Heart left ventricle (tissue), 16 donors: ENCODE results near the gene NR3C1. TPM values are rescaled to one million over a fixed set of nuclear protein-coding genes. Genes with fewer than 3 reads are reported as not detected.
A peak's percentile ranks its signal among the peaks of the same experiment; 100 is the strongest.

Experiments
- ATAC-seq, 4 donors: fragments of 200-7000 bp; cut with Tn5 transposase; one replicate each; pipeline ENCODE4 v1.9.1; 2020 to 2022; ENCODE audit warnings: moderate library complexity in 4 of 4, mild to moderate bottlenecking in 3 of 4, moderate number of reproducible peaks in 1 of 4
- DNase-seq, 5 donors: peaks; one replicate each; pipeline ENCODE4 v3.0.0-alpha.2; 2020
- H3K27ac ChIP-seq, 12 donors: fragments of 200-600 bp; sonication (generic) in 4 of 12; one replicate each; pipeline versions ENCODE4 v1.5.0 to v1.8.0; 2016 to 2022; ENCODE audit warnings: mild to moderate bottlenecking in 2 of 12
- H3K27me3 ChIP-seq, 9 donors: fragments of 200-600 bp; sonication (generic) in 2 of 9; one replicate each; pipeline versions ENCODE4 v1.5.1 to v1.8.0; 2016 to 2022; ENCODE audit warnings: mild to moderate bottlenecking in 3 of 9
- H3K36me3 ChIP-seq, 9 donors: fragments of 200-600 bp; sonication (generic) in 2 of 9; one replicate each; pipeline versions ENCODE4 v1.5.0 to v1.8.0; 2018 to 2022; ENCODE audit warnings: mild to moderate bottlenecking in 2 of 9
- H3K4me1 ChIP-seq, 12 donors: fragments of 200-600 bp; sonication (generic) in 4 of 12; one replicate each; pipeline versions ENCODE4 v1.5.0 to v1.8.0; 2016 to 2022; ENCODE audit warnings: mild to moderate bottlenecking in 3 of 12
- H3K4me3 ChIP-seq, 12 donors: fragments of 200-600 bp; sonication (generic) in 4 of 12; one replicate each; pipeline versions ENCODE4 v1.5.0 to v1.8.0; 2017 to 2022; ENCODE audit warnings: mild to moderate bottlenecking in 9 of 12, moderate library complexity in 4 of 12
- H3K9me3 ChIP-seq, 12 donors: fragments of 200-600 bp; sonication (generic) in 4 of 12; one replicate each; pipeline versions ENCODE4 v1.5.0 to v1.8.0; 2016 to 2022; ENCODE audit warnings: mild to moderate bottlenecking in 1 of 12
- CTCF ChIP-seq, 12 donors: fragments of 200-600 bp; sonication (generic) in 4 of 12; IDR thresholded peaks; one replicate each; pipeline versions ENCODE4 v1.5.0 to v1.8.0; 2018 to 2022; ENCODE audit warnings: antibody characterized with exemption in 12 of 12, mild to moderate bottlenecking in 5 of 12
- POLR2A ChIP-seq, 2 donors: fragments of 450-650 bp; IDR thresholded peaks; one replicate each; pipeline ENCODE4 v1.6.1; 2017; ENCODE audit warnings: antibody characterized with exemption in 2 of 2, mild to moderate bottlenecking in 2 of 2, moderate library complexity in 2 of 2
- WGBS, 4 donors: extraction: QIAGEN DNeasy Blood & Tissue Kit in 2 of 4; methylation state at CpG; one replicate each; pipeline versions ENCODE4 v1.1.5 to v1.1.7; 2013 to 2018; 5-methylcytosine and 5-hydroxymethylcytosine counted together
- intact Hi-C, 10 donors: fragments of 100-400 bp; cut with DNase I; formaldehyde crosslinking; loops; one replicate each; pipeline versions ENCODE4 v1.11.1 to v1.14.2; 2022
- polyA plus RNA-seq, 2 donors: library from polyadenylated mRNA; stranded (reverse); fragments of 200-250 nt; gene quantifications; one replicate each; pipeline ENCODE4 v1.2.3, GENCODE V29; 2013
- total RNA-seq, 9 donors: library from RNA; depleted of rRNA in 2 of 9; stranded (reverse); fragments of >200 nt in 2 of 9; fragmentation: NEBNext Ultra II Directional in 3 of 9; extraction: Animal tissue kit (Norgen Biotek cat#: 25700) in 3 of 9; gene quantifications; one replicate each; pipeline versions ENCODE4 v1.1.0 to v1.2.4, GENCODE V29; 2016 to 2023
- donor health status: ischemic (EF 13 %, LVEDD 7.1; RV severe dilation, severe dysfunction).
- donor health status: healthy with polysubstance abuse.
- donor health status: DM: no; HTN: yes; CAD: no.
- donor health status: DM: no; HTN: no; CAD: no.
- donor health status: ischemic (EF 25% LVEDD 6.9; RV normal size, moderate dysfunction).
- donor health status: ischemic (EF 25% LVEDD 5.7; RV mildly dilated, moderate dysfunction).
- donor health status: healthy.
- donor health status: DM: yes; HTN: yes; CAD: no.
- donor health status: ischemic (EF 35%, LVEDD 5.7; RV mildly dilated, moderate dysfunction).
- donor health status: nonischemic (EF 11% LVEDD 7.7; RV severe dilation, severe dysfunction).
- donor health status: DM: yes; HTN: yes; CAD: no.
- donor health status: PGD.
- donor health status: ischemic (EF 29% LVEDD 5.4; RV normal size, mild dysfunction).
- donor health status: nonischemic (EF 23%, LVEDD 6.1; RV moderate dilation, normal function).

Gene NR3C1
- total and polyA plus RNA-seq, 11 donors, result 10.4 to 73.7 (median 45.3) TPM

GRCh38 chr5:143379606-143380005, 23.9 kb downstream of the NR3C1 start:
- WGBS, 4 donors, result 59 to 78% (median 64%) methylated on average over 2 of the region's 2 CpGs
- Histone ChIP-seq H3K9me3 (peaks cover 0 to 16% (median 2%) of the 10 kb centered on the region in 12 donors), H3K4me3 (no peak overlapping the region), H3K4me1 (peaks cover 0 to 57% (median 43%) of the 10 kb centered on the region in 12 donors), H3K27me3 (no peaks in the 10 kb centered on the region), H3K27ac (no peak overlapping the region), H3K36me3 (peaks cover 0 to 13% (median 0%) of the 10 kb centered on the region in 9 donors)
- ATAC-seq (peak in 2 of 4 donors; percentile 18 to 47), DNase-seq (no peak)
- no peak for TF ChIP-seq POLR2A (IDR thresholded peaks at IDR 0.05)
- TF ChIP-seq CTCF (IDR thresholded peaks at IDR 0.05), result no peak
- intact Hi-C loops, result loop anchor here in 1 of 10 donors (10.0 kb wide), 1 partner anchor 75 kb away; no protein-coding TSS in a partner anchor

GRCh38 chr5:143376911-143377813, 26.3 kb downstream of the NR3C1 start:
- no peak overlapping the region for H3K4me3 ChIP-seq
- peaks cover 0 to 8% (median 0%) of the 10 kb centered on the region in 12 donors for H3K9me3 ChIP-seq
- H3K4me1 ChIP-seq, result peaks cover 3 to 74% (median 51%) of the 10 kb centered on the region in 12 donors
- H3K36me3 ChIP-seq, result no peaks in the 10 kb centered on the region
- WGBS, 4 donors, result 72 to 77% (median 73%) methylated on average over 5 of the region's 5 CpGs
- no peak overlapping the region for H3K27ac ChIP-seq
- intact Hi-C loops, result no loop called here
- peak in 2 of 4 donors; percentile 9 to 15 for ATAC-seq
- TF ChIP-seq CTCF (IDR thresholded peaks at IDR 0.05) (no peak), POLR2A (IDR thresholded peaks at IDR 0.05) (no peak)
- H3K27me3 ChIP-seq, result no peaks in the 10 kb centered on the region
- no peak for DNase-seq

GRCh38 chr5:143376195-143376779, 27.2 kb downstream of the NR3C1 start:
- Histone ChIP-seq H3K4me3 (no peak overlapping the region), H3K9me3 (peaks cover 0 to 5% (median 0%) of the 10 kb centered on the region in 12 donors), H3K36me3 (no peaks in the 10 kb centered on the region), H3K27me3 (no peaks in the 10 kb centered on the region), H3K4me1 (peaks cover 3 to 83% (median 55%) of the 10 kb centered on the region in 12 donors), H3K27ac (no peak overlapping the region)
- intact Hi-C loops, result no loop called here
- WGBS, 4 donors, result 90 to 95% (median 94%) methylated on average over 3 of the region's 3 CpGs
- TF ChIP-seq POLR2A (IDR thresholded peaks at IDR 0.05), result no peak
- no peak for TF ChIP-seq CTCF (IDR thresholded peaks at IDR 0.05)
- DNase-seq (no peak), ATAC-seq (peak in 1 of 4 donors; percentile 15)
